ENCODE measurements around the gene ZNF862. TPM values are rescaled to one million over a fixed set of nuclear protein-coding genes. Genes with fewer than 3 reads are reported as not detected.

ZNF862 gene
- total RNA-seq, 1 experiment from 2014 or later = 5.7 TPM

DNA sequence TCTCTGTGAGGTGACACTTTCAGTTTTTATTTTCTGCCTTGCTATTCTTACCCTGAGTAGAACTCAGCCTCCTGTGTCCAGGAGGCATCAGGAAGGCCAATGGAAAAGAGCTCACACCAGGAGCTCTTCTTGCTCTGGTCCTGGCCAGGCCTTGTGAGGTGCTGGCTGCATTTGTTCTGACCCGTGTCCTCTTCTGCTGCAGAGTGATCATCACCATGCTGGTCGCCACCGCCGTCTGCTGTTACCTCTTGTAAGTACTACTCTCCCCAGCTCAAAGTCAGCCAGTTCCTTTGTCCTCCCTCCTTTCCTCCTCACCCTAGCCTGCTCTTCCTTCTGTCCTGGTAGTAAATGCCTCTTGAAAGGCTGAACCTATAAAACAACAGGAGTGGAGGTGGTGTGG, 37.2 kb downstream of the ZNF862 start:
- no peak overlapping the region for H3K27ac ChIP-seq (ENCODE audit: low read depth, low read length, poor library complexity, severe bottlenecking)
- intact Hi-C loops (cut with micrococcal nuclease; ENCODE audit: unreplicated experiment) = no loop called here
- BruUV-seq (replicated peaks) = no TSS peak
- H3K36me3 ChIP-seq (ENCODE audit: insufficient read depth, low read length, poor library complexity, severe bottlenecking) = no peaks in the 10 kb centered on the region
- no peak overlapping the region for H3K4me3 ChIP-seq (ENCODE audit: low read depth, low read length, poor library complexity, severe bottlenecking)
- TF ChIP-seq EZH2 (IDR thresholded peaks at IDR 0.05; ENCODE audit: borderline replicate concordance, low read depth, low read length, poor library complexity, severe bottlenecking) = no peak
- TF ChIP-seq, protein P1, sequence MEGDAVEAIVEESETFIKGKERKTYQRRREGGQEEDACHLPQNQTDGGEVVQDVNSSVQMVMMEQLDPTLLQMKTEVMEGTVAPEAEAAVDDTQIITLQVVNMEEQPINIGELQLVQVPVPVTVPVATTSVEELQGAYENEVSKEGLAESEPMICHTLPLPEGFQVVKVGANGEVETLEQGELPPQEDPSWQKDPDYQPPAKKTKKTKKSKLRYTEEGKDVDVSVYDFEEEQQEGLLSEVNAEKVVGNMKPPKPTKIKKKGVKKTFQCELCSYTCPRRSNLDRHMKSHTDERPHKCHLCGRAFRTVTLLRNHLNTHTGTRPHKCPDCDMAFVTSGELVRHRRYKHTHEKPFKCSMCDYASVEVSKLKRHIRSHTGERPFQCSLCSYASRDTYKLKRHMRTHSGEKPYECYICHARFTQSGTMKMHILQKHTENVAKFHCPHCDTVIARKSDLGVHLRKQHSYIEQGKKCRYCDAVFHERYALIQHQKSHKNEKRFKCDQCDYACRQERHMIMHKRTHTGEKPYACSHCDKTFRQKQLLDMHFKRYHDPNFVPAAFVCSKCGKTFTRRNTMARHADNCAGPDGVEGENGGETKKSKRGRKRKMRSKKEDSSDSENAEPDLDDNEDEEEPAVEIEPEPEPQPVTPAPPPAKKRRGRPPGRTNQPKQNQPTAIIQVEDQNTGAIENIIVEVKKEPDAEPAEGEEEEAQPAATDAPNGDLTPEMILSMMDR (conservative IDR thresholded peaks at IDR 0.05; ENCODE audit: low read depth, low read length) = no peak
- no peak for DNase-seq (ENCODE audit: low spot score)
- ChIA-PET POLR2A (ENCODE audit: low non-redundant PET) (no interaction called here), CTCF (no interaction called here)
- H3K4me1 ChIP-seq (ENCODE audit: insufficient read depth, low read length, poor library complexity, severe bottlenecking) = peaks cover 9% of the 10 kb centered on the region
- H3K9me3 ChIP-seq (ENCODE audit: low read depth, low read length, poor library complexity, severe bottlenecking) = no peaks in the 10 kb centered on the region
- H3K27me3 ChIP-seq (replicated peaks; ENCODE audit: insufficient read depth, low read depth, low read length, poor library complexity) = no peaks in the 10 kb centered on the region

- no peak for DNase-seq (ENCODE audit: low spot score)
- H3K4me1 ChIP-seq (ENCODE audit: insufficient read depth, low read length, poor library complexity, severe bottlenecking) = peaks cover 9% of the 10 kb centered on the region
- no peaks in the 10 kb centered on the region for H3K36me3 ChIP-seq (ENCODE audit: insufficient read depth, low read length, poor library complexity, severe bottlenecking)
- ChIA-PET POLR2A (ENCODE audit: low non-redundant PET) (no interaction called here), CTCF (no interaction called here)
- no peaks in the 10 kb centered on the region for H3K9me3 ChIP-seq (ENCODE audit: low read depth, low read length, poor library complexity, severe bottlenecking)
- no peaks in the 10 kb centered on the region for H3K27me3 ChIP-seq (replicated peaks; ENCODE audit: insufficient read depth, low read depth, low read length, poor library complexity)
- TF ChIP-seq, protein P1 (conservative IDR thresholded peaks at IDR 0.05; ENCODE audit: low read depth, low read length) = no peak
- no peak for TF ChIP-seq EZH2 (IDR thresholded peaks at IDR 0.05; ENCODE audit: borderline replicate concordance, low read depth, low read length, poor library complexity, severe bottlenecking)
- H3K27ac ChIP-seq (ENCODE audit: low read depth, low read length, poor library complexity, severe bottlenecking) = no peak overlapping the region
- intact Hi-C loops (cut with micrococcal nuclease; ENCODE audit: unreplicated experiment) = no loop called here
- no TSS peak for BruUV-seq (replicated peaks)
- H3K4me3 ChIP-seq (ENCODE audit: low read depth, low read length, poor library complexity, severe bottlenecking) = no peak overlapping the region
Observed at GRCh38 chr7:149877890-149878522, 39.8 kb downstream of the ZNF862 start.

DNA sequence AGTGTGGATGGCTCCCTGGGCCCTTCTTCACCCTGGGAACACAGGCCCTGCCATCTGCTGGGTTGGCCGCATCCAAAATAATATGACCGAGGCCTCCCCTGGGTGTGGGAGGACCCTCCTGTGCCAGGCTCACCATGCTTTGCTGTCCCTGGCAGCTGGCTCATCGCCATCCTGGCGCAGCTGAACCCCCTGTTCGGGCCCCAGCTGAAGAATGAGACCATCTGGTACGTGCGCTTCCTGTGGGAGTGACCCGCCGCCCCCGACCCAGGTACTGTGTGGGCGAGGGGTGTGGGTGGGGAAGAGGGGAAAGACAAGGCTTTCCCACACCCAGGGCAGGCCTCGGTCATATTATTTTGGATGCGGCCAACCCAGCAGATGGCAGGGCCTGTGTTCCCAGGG, 40.3 kb downstream of the ZNF862 start:
- no peak for DNase-seq (ENCODE audit: low spot score)
- ChIA-PET CTCF (no interaction called here), POLR2A (ENCODE audit: low non-redundant PET) (no interaction called here)
- H3K4me1 ChIP-seq (ENCODE audit: insufficient read depth, low read length, poor library complexity, severe bottlenecking) = peaks cover 9% of the 10 kb centered on the region
- no peaks in the 10 kb centered on the region for H3K9me3 ChIP-seq (ENCODE audit: low read depth, low read length, poor library complexity, severe bottlenecking)
- no TSS peak for BruUV-seq (replicated peaks)
- H3K36me3 ChIP-seq (ENCODE audit: insufficient read depth, low read length, poor library complexity, severe bottlenecking) = no peaks in the 10 kb centered on the region
- H3K27ac ChIP-seq (ENCODE audit: low read depth, low read length, poor library complexity, severe bottlenecking) = no peak overlapping the region
- intact Hi-C loops (cut with micrococcal nuclease; ENCODE audit: unreplicated experiment) = no loop called here
- H3K4me3 ChIP-seq (ENCODE audit: low read depth, low read length, poor library complexity, severe bottlenecking) = no peak overlapping the region
- no peaks in the 10 kb centered on the region for H3K27me3 ChIP-seq (replicated peaks; ENCODE audit: insufficient read depth, low read depth, low read length, poor library complexity)
- TF ChIP-seq EZH2 (IDR thresholded peaks at IDR 0.05; ENCODE audit: borderline replicate concordance, low read depth, low read length, poor library complexity, severe bottlenecking) = no peak
- TF ChIP-seq, protein P1 (conservative IDR thresholded peaks at IDR 0.05; ENCODE audit: low read depth, low read length) = no peak
